GM21576 (cell line): ENCODE measurements around the gene CDADC1.
"Not testable (repeated sequence)": the region's sequence is repeated elsewhere in the genome, so short reads cannot be mapped to it uniquely, and the experiment has no call there.

Experiments
- ATAC-seq: cut with Tn5 transposase; IDR thresholded peaks from one replicate; pipeline ENCODE4 v1.9.1; 2021; ENCODE audit warnings: mild to moderate bottlenecking, moderate library complexity; ENCODE audit not compliant: unreplicated experiment

Gene CDADC1

GRCh38 chr13:49292742-49293486 is 45.2 kb downstream of the CDADC1 start:
- ATAC-seq: no peak

GRCh38 chr13:49294723-49295122 is 47.0 kb downstream of the CDADC1 start:
- ATAC-seq: not testable (repeated sequence)

- no peak for ATAC-seq
Observed at GRCh38 chr13:49295244-49295643, 47.5 kb downstream of the CDADC1 start.

GRCh38 chr13:49296659-49297058 is 48.9 kb downstream of the CDADC1 start:
- no peak for ATAC-seq

GRCh38 chr13:49297338-49297737 is 49.6 kb downstream of the CDADC1 start:
- no peak for ATAC-seq

- no peak for ATAC-seq
Observed at GRCh38 chr13:49298416-49298815, 50.7 kb downstream of the CDADC1 start.

- no peak for ATAC-seq
Observed at GRCh38 chr13:49298903-49299605, 51.3 kb downstream of the CDADC1 start.

GRCh38 chr13:49300276-49300675 is 52.6 kb downstream of the CDADC1 start:
- no peak for ATAC-seq

- peak; percentile 84 for ATAC-seq
Observed at GRCh38 chr13:49300739-49301589, 53.2 kb downstream of the CDADC1 start.

GRCh38 chr13:49302222-49302621 is 54.5 kb downstream of the CDADC1 start:
- ATAC-seq: no peak

GRCh38 chr13:49302817-49303216 is 55.1 kb downstream of the CDADC1 start:
- no peak for ATAC-seq

GRCh38 chr13:49303533-49304252 is 56.0 kb downstream of the CDADC1 start:
- no peak for ATAC-seq

GRCh38 chr13:49304356-49304755 is 56.6 kb downstream of the CDADC1 start:
- no peak for ATAC-seq

GRCh38 chr13:49304763-49305700 is 57.3 kb downstream of the CDADC1 start:
- no peak for ATAC-seq

- ATAC-seq: no peak
Observed at GRCh38 chr13:49305792-49306425, 58.2 kb downstream of the CDADC1 start.

GRCh38 chr13:49307365-49307764 is 59.6 kb downstream of the CDADC1 start:
- no peak for ATAC-seq

GRCh38 chr13:49308097-49308875 is 60.6 kb downstream of the CDADC1 start:
- no peak for ATAC-seq

- no peak for ATAC-seq
Observed at GRCh38 chr13:49308921-49309408, 61.2 kb downstream of the CDADC1 start.
